Gastroesophageal sphincter (tissue), 4 donors: ENCODE measurements around the gene MKNK2. TPM values are rescaled to one million over a fixed set of nuclear protein-coding genes. Genes with fewer than 3 reads are reported as not detected.
A peak's percentile ranks its signal among the peaks of the same experiment; 100 is the strongest.

ENCODE experiments used
- ATAC-seq: fragments of 150-250 bp; one replicate; pipeline ENCODE4 v1.9.1; 2016; ENCODE audit warnings: mild to moderate bottlenecking, moderate library complexity
- H3K27ac ChIP-seq, 4 donors: fragments of 200-600 bp; sonication (generic) in 3 of 4; 1 replicate in 3 of 4; 2 replicates in 1 of 4; pipeline ENCODE4 v1.5.1; 2016 to 2019
- H3K27me3 ChIP-seq: fragments of 200-600 bp; sonication (generic); one replicate; pipeline ENCODE4 v1.5.1; 2019
- H3K36me3 ChIP-seq, 2 donors: fragments of 200-600 bp; sonication (generic); one replicate each; pipeline ENCODE4 v1.5.1; 2019; ENCODE audit warnings: control low read depth in 1 of 2
- H3K4me1 ChIP-seq, 3 donors: fragments of 200-600 bp; sonication (generic); 1 replicate in 2 of 3; 2 replicates in 1 of 3; pipeline ENCODE4 v1.5.1; 2016 to 2019; ENCODE audit warnings: control low read depth in 2 of 3
- H3K4me3 ChIP-seq, 2 donors: fragments of 200-600 bp; sonication (generic); one replicate each; pipeline ENCODE4 v1.5.1; 2019; ENCODE audit warnings: mild to moderate bottlenecking in 1 of 2, moderate library complexity in 1 of 2
- H3K9me3 ChIP-seq, 3 donors: fragments of 200-600 bp; sonication (generic); one replicate each; pipeline ENCODE4 v1.5.1; 2017 to 2019; ENCODE audit warnings: control low read depth in 2 of 3
- EP300 ChIP-seq: sonication (generic); formaldehyde crosslinking; IDR thresholded peaks from one replicate; pipeline ENCODE4 v1.6.1; 2017; ENCODE audit warnings: antibody characterized with exemption, mild to moderate bottlenecking
- POLR2A ChIP-seq, 2 donors: fragments of 450-650 bp; IDR thresholded peaks; one replicate each; pipeline ENCODE4 v1.6.1; 2017; ENCODE audit warnings: antibody characterized with exemption in 2 of 2, mild to moderate bottlenecking in 2 of 2, moderate library complexity in 1 of 2
- POLR2AphosphoS5 ChIP-seq: sonication (generic); formaldehyde crosslinking; IDR thresholded peaks from one replicate; pipeline ENCODE4 v1.6.1; 2017; ENCODE audit warnings: antibody characterized with exemption
- WGBS, 2 donors: methylation state at CpG; one replicate each; pipeline ENCODE4 v1.1.5; 2018; ENCODE audit warnings: low coverage in 1 of 2; 5-methylcytosine and 5-hydroxymethylcytosine counted together
- total RNA-seq, 4 donors: library from RNA; depleted of rRNA; stranded (reverse); fragments of >200 nt; gene quantifications; one replicate each; pipeline ENCODE4 v1.1.0, GENCODE V29; 2016
- TF ChIP-seq, protein P1 (sequence below), 4 experiments: fragments of 200-600 bp in 2 of 4; fragments of 450-650 bp in 2 of 4; sonication (generic) in 1 of 4; IDR thresholded peaks; one replicate each; pipeline ENCODE4 v1.5.1; 2017 to 2019; ENCODE audit warnings: antibody characterized with exemption in 4 of 4, mild to moderate bottlenecking in 2 of 4, moderate library complexity in 2 of 4

MKNK2 gene
- total RNA-seq, 4 donors from 2014 or later = 98.4 to 195 (median 173) TPM

DNA sequence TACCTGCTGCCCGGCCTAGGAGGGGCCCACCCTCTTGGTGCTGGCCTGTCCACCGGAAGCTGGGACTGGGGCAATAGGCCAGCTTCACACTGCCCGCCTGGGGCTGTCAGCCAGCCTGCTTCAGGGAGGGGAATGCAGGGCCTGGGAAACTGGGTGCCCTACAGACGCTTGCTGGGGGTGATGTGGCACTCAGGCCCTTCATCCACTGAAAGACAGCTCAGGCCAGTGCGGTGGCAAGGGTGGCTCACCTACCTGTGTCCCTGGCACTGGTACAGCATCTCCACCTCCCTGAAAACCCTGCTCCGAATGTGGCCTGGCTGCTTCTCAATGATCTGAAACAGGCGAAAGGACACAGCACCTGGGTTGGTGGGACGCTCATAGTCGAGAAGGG lies 7.8 kb downstream of the MKNK2 start:
- peaks cover 5 to 100% (median 70%) of the 10 kb centered on the region in 3 donors for H3K4me1 ChIP-seq
- WGBS, 2 donors = no CpG with 5 or more reads among the region's 9 CpGs
- ATAC-seq = no peak
- H3K36me3 ChIP-seq = peaks cover 0 to 89% of the 10 kb centered on the region in 2 donors
- H3K27me3 ChIP-seq = no peaks in the 10 kb centered on the region
- no peak overlapping the region for H3K4me3 ChIP-seq
- H3K9me3 ChIP-seq = no peaks in the 10 kb centered on the region
- H3K27ac ChIP-seq = peak overlapping the region; percentile 69 to 99 (median 96)
- TF ChIP-seq POLR2AphosphoS5 (no peak), POLR2A (IDR thresholded peaks at IDR 0.05) (no peak), EP300 (no peak)
- TF ChIP-seq, protein P1, sequence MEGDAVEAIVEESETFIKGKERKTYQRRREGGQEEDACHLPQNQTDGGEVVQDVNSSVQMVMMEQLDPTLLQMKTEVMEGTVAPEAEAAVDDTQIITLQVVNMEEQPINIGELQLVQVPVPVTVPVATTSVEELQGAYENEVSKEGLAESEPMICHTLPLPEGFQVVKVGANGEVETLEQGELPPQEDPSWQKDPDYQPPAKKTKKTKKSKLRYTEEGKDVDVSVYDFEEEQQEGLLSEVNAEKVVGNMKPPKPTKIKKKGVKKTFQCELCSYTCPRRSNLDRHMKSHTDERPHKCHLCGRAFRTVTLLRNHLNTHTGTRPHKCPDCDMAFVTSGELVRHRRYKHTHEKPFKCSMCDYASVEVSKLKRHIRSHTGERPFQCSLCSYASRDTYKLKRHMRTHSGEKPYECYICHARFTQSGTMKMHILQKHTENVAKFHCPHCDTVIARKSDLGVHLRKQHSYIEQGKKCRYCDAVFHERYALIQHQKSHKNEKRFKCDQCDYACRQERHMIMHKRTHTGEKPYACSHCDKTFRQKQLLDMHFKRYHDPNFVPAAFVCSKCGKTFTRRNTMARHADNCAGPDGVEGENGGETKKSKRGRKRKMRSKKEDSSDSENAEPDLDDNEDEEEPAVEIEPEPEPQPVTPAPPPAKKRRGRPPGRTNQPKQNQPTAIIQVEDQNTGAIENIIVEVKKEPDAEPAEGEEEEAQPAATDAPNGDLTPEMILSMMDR (IDR thresholded peaks at IDR 0.05) = no peak

DNA sequence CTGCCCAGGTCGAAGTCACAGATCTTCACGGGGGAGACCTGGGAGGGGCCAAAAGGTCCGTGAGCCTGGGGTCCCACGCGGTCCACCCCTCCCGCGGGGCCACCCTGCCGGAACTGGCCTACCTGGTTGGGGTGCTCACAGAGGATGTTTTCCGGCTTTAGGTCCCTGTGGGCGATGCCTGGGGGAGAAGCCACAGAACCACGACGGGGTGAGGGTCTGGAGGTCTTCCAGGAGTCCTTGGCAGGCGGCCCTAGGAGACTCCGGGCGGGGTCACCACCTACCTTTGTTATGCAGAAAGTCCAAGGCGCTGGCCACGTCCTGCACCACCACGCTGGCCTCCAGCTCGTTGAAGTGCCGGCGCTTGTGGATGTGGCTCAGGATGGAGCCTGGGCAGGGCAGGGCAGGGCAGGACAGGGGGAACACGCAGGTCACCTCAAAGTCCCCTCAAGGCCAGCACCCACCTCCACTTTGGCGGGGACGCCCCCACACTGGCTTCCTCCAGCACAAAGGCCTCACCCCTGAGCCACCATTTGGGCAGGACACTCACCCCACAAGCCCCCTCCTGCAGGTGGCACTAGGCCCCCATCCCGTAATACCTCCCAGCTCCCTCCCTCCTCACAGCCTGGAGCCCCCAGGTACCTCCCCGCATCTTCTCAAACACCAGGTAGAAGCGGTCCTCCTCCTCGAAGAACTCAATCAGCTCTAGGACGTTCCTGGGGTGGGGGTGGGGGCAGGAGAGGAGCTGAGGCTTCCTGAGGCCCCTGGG lies 8.4 kb downstream of the MKNK2 start:
- Histone ChIP-seq H3K27me3 (no peaks in the 10 kb centered on the region), H3K9me3 (no peaks in the 10 kb centered on the region), H3K4me1 (peaks cover 0 to 100% (median 64%) of the 10 kb centered on the region in 3 donors), H3K27ac (peak overlapping the region; percentile 69 to 99 (median 96)), H3K36me3 (peaks cover 0 to 92% of the 10 kb centered on the region in 2 donors), H3K4me3 (peak overlapping the region in 1 of 2 donors; percentile 37)
- TF ChIP-seq, protein P1 (IDR thresholded peaks at IDR 0.05) = no peak
- TF ChIP-seq EP300 = no peak
- TF ChIP-seq POLR2A (IDR thresholded peaks at IDR 0.05) = peak in 1 of 2 donors; percentile 9
- TF ChIP-seq POLR2AphosphoS5 = no peak
- no CpG with 5 or more reads among the region's 29 CpGs for WGBS, 2 donors
- no peak for ATAC-seq

DNA sequence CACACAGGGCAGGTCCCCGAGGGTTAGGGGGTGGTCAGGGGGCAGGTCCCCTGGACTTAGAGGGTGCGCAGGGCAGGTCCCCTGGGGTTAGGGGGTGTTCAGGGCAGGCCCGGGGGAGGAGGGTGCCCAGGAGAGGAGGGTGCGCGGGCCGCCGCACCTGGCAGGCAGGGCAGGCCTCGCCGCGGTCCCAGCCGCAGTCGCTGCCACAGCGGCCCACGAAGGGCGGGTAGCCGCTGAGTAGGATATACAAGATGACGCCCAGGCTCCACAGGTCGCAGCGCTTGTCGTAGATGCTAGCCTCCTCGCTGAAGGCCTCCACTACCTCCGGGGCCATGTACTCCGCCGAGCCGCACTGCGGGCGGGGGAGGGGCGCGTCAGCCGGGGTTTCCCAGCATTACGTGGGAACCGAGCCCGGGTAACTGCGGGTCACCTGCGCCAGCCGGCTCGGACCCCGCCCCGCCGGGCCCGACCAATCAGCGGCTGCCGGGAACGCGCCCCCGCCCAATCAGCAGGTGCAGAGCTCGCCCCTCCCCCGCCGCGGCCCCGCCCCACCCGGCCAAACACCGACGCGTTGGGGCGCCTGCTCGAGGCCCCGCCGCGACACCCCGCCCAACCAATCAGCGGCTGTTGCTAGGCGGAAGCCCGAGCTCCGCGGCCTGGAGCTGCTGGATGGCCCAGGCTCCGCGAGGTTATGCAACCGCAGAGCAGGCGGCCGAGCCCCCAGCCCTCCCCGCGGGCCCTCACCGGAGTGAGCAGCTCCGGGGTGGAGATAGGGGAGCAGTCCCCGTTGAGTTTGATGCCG lies 9.2 kb downstream of the MKNK2 start:
- Histone ChIP-seq H3K4me3 (peak overlapping the region in 1 of 2 donors; percentile 47), H3K4me1 (peaks cover 0 to 99% (median 56%) of the 10 kb centered on the region in 3 donors), H3K36me3 (peaks cover 0 to 84% of the 10 kb centered on the region in 2 donors), H3K27me3 (no peaks in the 10 kb centered on the region), H3K27ac (peak overlapping the region; percentile 79 to 99 (median 96)), H3K9me3 (no peaks in the 10 kb centered on the region)
- ATAC-seq = peak; percentile 96
- no CpG with 5 or more reads among the region's 77 CpGs for WGBS, 2 donors
- TF ChIP-seq POLR2AphosphoS5 (peak; percentile 85), POLR2A (IDR thresholded peaks at IDR 0.05) (peak; percentile 35 to 44)
- TF ChIP-seq, protein P1 (IDR thresholded peaks at IDR 0.05) = no peak

DNA sequence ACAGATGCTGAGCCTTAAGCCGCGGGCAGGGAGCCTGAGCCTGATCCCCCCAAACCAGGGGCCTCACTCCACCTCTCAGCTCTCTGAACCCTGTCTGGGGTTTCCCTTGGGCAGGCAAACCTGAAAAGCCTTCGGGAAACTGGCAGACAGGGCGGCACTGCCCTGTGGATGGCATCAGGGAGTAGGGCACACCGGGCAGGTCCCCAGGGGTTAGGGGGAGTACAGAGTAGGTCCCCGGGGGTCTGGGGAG lies 9.7 kb downstream of the MKNK2 start:
- ATAC-seq = no peak
- H3K36me3 ChIP-seq = peaks cover 0 to 79% of the 10 kb centered on the region in 2 donors

More for the DNA sequence above, 9.7 kb downstream of the MKNK2 start:
- peaks cover 0 to 93% (median 51%) of the 10 kb centered on the region in 3 donors for H3K4me1 ChIP-seq
- H3K9me3 ChIP-seq = no peaks in the 10 kb centered on the region
- peak overlapping the region; percentile 79 to 99 (median 96) for H3K27ac ChIP-seq
- WGBS, 2 donors = no CpG with 5 or more reads among the region's 6 CpGs
- no peak for TF ChIP-seq EP300
- TF ChIP-seq POLR2AphosphoS5 = no peak
- TF ChIP-seq POLR2A (IDR thresholded peaks at IDR 0.05) = no peak
- TF ChIP-seq, protein P1 (IDR thresholded peaks at IDR 0.05) = no peak
- no peaks in the 10 kb centered on the region for H3K27me3 ChIP-seq
- peak overlapping the region in 1 of 2 donors; percentile 47 for H3K4me3 ChIP-seq
